ENCODE measurements around the gene SETBP1.
A peak's percentile ranks its signal among the peaks of the same experiment; 100 is the strongest.

Gene SETBP1

GRCh38 chr18:44944461-44944860 is 263.8 kb downstream of the SETBP1 start:
- peaks cover 0 to 3% of the 10 kb centered on the region in 2 donors for H3K9me3 ChIP-seq (replicated peaks in 1 of 2; ENCODE audit: control insufficient read depth in 2 of 2, insufficient read depth in 1 of 2, low read depth in 1 of 2, low read length in 2 of 2)
- H3K23ac ChIP-seq (ENCODE audit: low read depth, low read length, poor library complexity) = no peak overlapping the region
- no peak overlapping the region for H3K27ac ChIP-seq (replicated peaks; ENCODE audit: low read length)
- H4K91ac ChIP-seq (ENCODE audit: low read depth, low read length, poor library complexity) = no peak overlapping the region
- WGBS, 2 donors (ENCODE audit: extremely low coverage in 2 of 2, insufficient read length in 2 of 2, insufficient replicate concordance in 1 of 2) = no CpG with 5 or more reads among the region's 1 CpG
- H3K36me3 ChIP-seq (replicated peaks in 1 of 2; ENCODE audit: control insufficient read depth in 2 of 2, insufficient read depth in 2 of 2, low read length in 2 of 2) = no peaks in the 10 kb centered on the region
- H3K4me1 ChIP-seq (ENCODE audit: control insufficient read depth in 2 of 2, insufficient read depth in 1 of 2, low read depth in 1 of 2, low read length in 2 of 2) = peaks cover 13 to 19% of the 10 kb centered on the region in 2 donors
- no peak overlapping the region for H3K14ac ChIP-seq (ENCODE audit: low read length)
- H4K8ac ChIP-seq (ENCODE audit: low read depth, low read length) = no peak overlapping the region
- no peak overlapping the region for H3K9ac ChIP-seq (ENCODE audit: low read depth, low read length, poor library complexity)
- no peak overlapping the region for H2BK120ac ChIP-seq (ENCODE audit: low read depth, low read length)
- no peak for DNase-seq (ENCODE audit: low spot score)
- no peak overlapping the region for H3K4me2 ChIP-seq (ENCODE audit: insufficient read depth, low read length, poor library complexity, severe bottlenecking)
- H2BK12ac ChIP-seq (ENCODE audit: low read length) = no peak overlapping the region
- no peak overlapping the region for H3K4me3 ChIP-seq (ENCODE audit: low read length in 2 of 2)
- no peak overlapping the region for H3K18ac ChIP-seq (ENCODE audit: low read length)
- no peak overlapping the region for H2AFZ ChIP-seq (ENCODE audit: low read length)
- H3K27me3 ChIP-seq (ENCODE audit: control insufficient read depth in 3 of 3, insufficient read depth in 3 of 3, low read depth in 1 of 3, low read length in 3 of 3) = no peaks in the 10 kb centered on the region
- no peak overlapping the region for H3K4ac ChIP-seq (ENCODE audit: low read length)
- no peak overlapping the region for H2BK15ac ChIP-seq (ENCODE audit: low read length)
- H3K79me1 ChIP-seq (ENCODE audit: low read depth, low read length) = no peaks in the 10 kb centered on the region
- no peak overlapping the region for H2AK5ac ChIP-seq (ENCODE audit: low read depth, low read length)
- H2BK5ac ChIP-seq (ENCODE audit: low read length) = no peak overlapping the region

DNA sequence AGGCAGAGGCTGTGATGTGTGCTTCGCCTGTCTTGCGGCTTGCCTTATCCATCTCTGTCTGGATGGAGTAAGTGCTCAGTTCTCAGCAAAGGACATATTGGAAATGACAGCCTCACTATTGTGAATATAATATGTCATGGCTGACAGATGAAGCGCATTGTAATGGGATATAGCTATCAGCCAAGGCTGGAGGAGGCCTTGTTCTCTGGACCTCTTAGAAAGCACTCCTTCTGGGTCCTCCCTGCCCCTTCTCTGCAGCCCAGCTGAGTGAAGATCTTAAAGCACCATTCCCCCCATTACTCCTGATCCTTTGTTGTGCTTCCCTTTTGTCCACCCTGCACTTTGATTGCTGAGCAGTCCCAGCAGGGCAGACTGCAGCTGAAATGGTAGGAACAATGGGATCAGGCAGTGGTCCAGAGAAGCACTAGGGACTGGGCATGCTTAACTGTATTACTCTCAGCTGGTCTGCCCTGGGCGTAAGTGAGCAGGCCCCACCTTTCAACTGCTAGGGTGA is 265.3 kb downstream of the SETBP1 start:
- H2BK5ac ChIP-seq (ENCODE audit: low read length) = no peak overlapping the region
- peaks cover 0 to 3% of the 10 kb centered on the region in 2 donors for H3K9me3 ChIP-seq (replicated peaks in 1 of 2; ENCODE audit: control insufficient read depth in 2 of 2, insufficient read depth in 1 of 2, low read depth in 1 of 2, low read length in 2 of 2)
- no peak overlapping the region for H3K4me3 ChIP-seq (ENCODE audit: low read length in 2 of 2)
- no peak overlapping the region for H4K91ac ChIP-seq (ENCODE audit: low read depth, low read length, poor library complexity)
- no peak overlapping the region for H2BK15ac ChIP-seq (ENCODE audit: low read length)
- WGBS, 2 donors (ENCODE audit: extremely low coverage in 2 of 2, insufficient read length in 2 of 2, insufficient replicate concordance in 1 of 2) = no CpG with 5 or more reads among the region's 4 CpGs
- H3K4me1 ChIP-seq (ENCODE audit: control insufficient read depth in 2 of 2, insufficient read depth in 1 of 2, low read depth in 1 of 2, low read length in 2 of 2) = peaks cover 17 to 19% of the 10 kb centered on the region in 2 donors
- H3K9ac ChIP-seq (ENCODE audit: low read depth, low read length, poor library complexity) = no peak overlapping the region
- H2AFZ ChIP-seq (ENCODE audit: low read length) = peak overlapping the region; percentile 38
- peak; percentile 62 for DNase-seq (ENCODE audit: low spot score)
- peak overlapping the region; percentile 13 for H3K4me2 ChIP-seq (ENCODE audit: insufficient read depth, low read length, poor library complexity, severe bottlenecking)
- peaks cover 0 to 13% of the 10 kb centered on the region in 2 donors for H3K36me3 ChIP-seq (replicated peaks in 1 of 2; ENCODE audit: control insufficient read depth in 2 of 2, insufficient read depth in 2 of 2, low read length in 2 of 2)
- no peak overlapping the region for H4K8ac ChIP-seq (ENCODE audit: low read depth, low read length)
- no peak overlapping the region for H3K27ac ChIP-seq (replicated peaks; ENCODE audit: low read length)
- H2BK120ac ChIP-seq (ENCODE audit: low read depth, low read length) = no peak overlapping the region
- no peak overlapping the region for H3K4ac ChIP-seq (ENCODE audit: low read length)
- no peak overlapping the region for H2AK5ac ChIP-seq (ENCODE audit: low read depth, low read length)
- no peaks in the 10 kb centered on the region for H3K79me1 ChIP-seq (ENCODE audit: low read depth, low read length)
- H3K23ac ChIP-seq (ENCODE audit: low read depth, low read length, poor library complexity) = no peak overlapping the region
- no peaks in the 10 kb centered on the region for H3K27me3 ChIP-seq (ENCODE audit: control insufficient read depth in 3 of 3, insufficient read depth in 3 of 3, low read depth in 1 of 3, low read length in 3 of 3)
- no peak overlapping the region for H3K18ac ChIP-seq (ENCODE audit: low read length)
- H3K14ac ChIP-seq (ENCODE audit: low read length) = no peak overlapping the region
- no peak overlapping the region for H2BK12ac ChIP-seq (ENCODE audit: low read length)

DNA sequence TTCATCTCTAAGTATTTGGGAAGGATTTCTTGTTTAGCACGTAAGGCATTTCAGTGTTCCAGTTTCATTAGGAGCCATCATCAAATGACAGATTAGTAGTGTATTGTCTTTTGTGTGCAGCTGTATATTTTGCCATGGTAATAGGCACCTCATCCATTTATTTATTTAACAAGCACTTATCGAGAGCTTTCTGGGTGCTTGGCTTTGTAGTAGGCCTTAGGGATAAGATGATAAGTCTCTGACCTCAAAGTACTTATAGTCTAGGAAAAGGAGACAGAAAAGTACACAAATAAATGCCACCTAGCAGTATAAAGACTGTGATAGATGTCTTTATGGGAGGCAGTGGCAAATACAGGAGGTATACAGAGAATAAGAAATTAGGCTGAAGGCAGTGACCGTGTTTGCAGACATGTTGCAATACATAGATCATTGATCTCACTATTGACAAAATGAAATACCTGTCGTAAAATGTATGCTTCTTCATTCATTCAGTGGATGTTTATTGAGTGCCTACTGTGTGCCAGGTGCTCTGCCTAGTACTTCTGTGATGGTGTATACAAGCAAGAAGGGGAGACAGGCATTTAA is 265.9 kb downstream of the SETBP1 start:
- no peak overlapping the region for H3K23ac ChIP-seq (ENCODE audit: low read depth, low read length, poor library complexity)
- no peak overlapping the region for H3K4ac ChIP-seq (ENCODE audit: low read length)
- no peaks in the 10 kb centered on the region for H3K79me1 ChIP-seq (ENCODE audit: low read depth, low read length)
- H4K8ac ChIP-seq (ENCODE audit: low read depth, low read length) = no peak overlapping the region
- H3K18ac ChIP-seq (ENCODE audit: low read length) = no peak overlapping the region
- H3K9me3 ChIP-seq (replicated peaks in 1 of 2; ENCODE audit: control insufficient read depth in 2 of 2, insufficient read depth in 1 of 2, low read depth in 1 of 2, low read length in 2 of 2) = no peaks in the 10 kb centered on the region
- H3K36me3 ChIP-seq (replicated peaks in 1 of 2; ENCODE audit: control insufficient read depth in 2 of 2, insufficient read depth in 2 of 2, low read length in 2 of 2) = peaks cover 0 to 20% of the 10 kb centered on the region in 2 donors
- H3K27me3 ChIP-seq (ENCODE audit: control insufficient read depth in 3 of 3, insufficient read depth in 3 of 3, low read depth in 1 of 3, low read length in 3 of 3) = no peaks in the 10 kb centered on the region
- H3K27ac ChIP-seq (replicated peaks; ENCODE audit: low read length) = no peak overlapping the region
- no peak overlapping the region for H2BK5ac ChIP-seq (ENCODE audit: low read length)
- H2BK12ac ChIP-seq (ENCODE audit: low read length) = no peak overlapping the region
- no peak overlapping the region for H3K4me3 ChIP-seq (ENCODE audit: low read length in 2 of 2)
- H2BK15ac ChIP-seq (ENCODE audit: low read length) = no peak overlapping the region
- peaks cover 17 to 19% of the 10 kb centered on the region in 2 donors for H3K4me1 ChIP-seq (ENCODE audit: control insufficient read depth in 2 of 2, insufficient read depth in 1 of 2, low read depth in 1 of 2, low read length in 2 of 2)
- no peak overlapping the region for H4K91ac ChIP-seq (ENCODE audit: low read depth, low read length, poor library complexity)
- no peak overlapping the region for H2BK120ac ChIP-seq (ENCODE audit: low read depth, low read length)
- DNase-seq (ENCODE audit: low spot score) = no peak
- no peak overlapping the region for H3K14ac ChIP-seq (ENCODE audit: low read length)
- peak overlapping the region; percentile 38 for H2AFZ ChIP-seq (ENCODE audit: low read length)
- no peak overlapping the region for H2AK5ac ChIP-seq (ENCODE audit: low read depth, low read length)
- no peak overlapping the region for H3K9ac ChIP-seq (ENCODE audit: low read depth, low read length, poor library complexity)
- WGBS, 2 donors (ENCODE audit: extremely low coverage in 2 of 2, insufficient read length in 2 of 2, insufficient replicate concordance in 1 of 2) = no CpG with 5 or more reads among the region's 4 CpGs
- no peak overlapping the region for H3K4me2 ChIP-seq (ENCODE audit: insufficient read depth, low read length, poor library complexity, severe bottlenecking)

GRCh38 chr18:44949967-44950366 is 269.3 kb downstream of the SETBP1 start:
- Histone ChIP-seq H2BK120ac (ENCODE audit: low read depth, low read length) (no peak overlapping the region), H3K27ac (replicated peaks; ENCODE audit: low read length) (no peak overlapping the region), H3K9ac (ENCODE audit: low read depth, low read length, poor library complexity) (no peak overlapping the region), H3K14ac (ENCODE audit: low read length) (no peak overlapping the region), H3K9me3 (replicated peaks in 1 of 2; ENCODE audit: control insufficient read depth in 2 of 2, insufficient read depth in 1 of 2, low read depth in 1 of 2, low read length in 2 of 2) (no peaks in the 10 kb centered on the region), H3K23ac (ENCODE audit: low read depth, low read length, poor library complexity) (no peak overlapping the region), H3K4me2 (ENCODE audit: insufficient read depth, low read length, poor library complexity, severe bottlenecking) (no peak overlapping the region), H3K27me3 (ENCODE audit: control insufficient read depth in 3 of 3, insufficient read depth in 3 of 3, low read depth in 1 of 3, low read length in 3 of 3) (no peaks in the 10 kb centered on the region), H2BK5ac (ENCODE audit: low read length) (no peak overlapping the region), H4K8ac (ENCODE audit: low read depth, low read length) (no peak overlapping the region), H3K79me1 (ENCODE audit: low read depth, low read length) (no peaks in the 10 kb centered on the region), H2AFZ (ENCODE audit: low read length) (no peak overlapping the region), H3K4me1 (ENCODE audit: control insufficient read depth in 2 of 2, insufficient read depth in 1 of 2, low read depth in 1 of 2, low read length in 2 of 2) (peaks cover 11 to 16% of the 10 kb centered on the region in 2 donors), H3K4me3 (ENCODE audit: low read length in 2 of 2) (no peak overlapping the region), H4K91ac (ENCODE audit: low read depth, low read length, poor library complexity) (no peak overlapping the region), H2BK12ac (ENCODE audit: low read length) (no peak overlapping the region), H3K18ac (ENCODE audit: low read length) (no peak overlapping the region), H2BK15ac (ENCODE audit: low read length) (no peak overlapping the region), H2AK5ac (ENCODE audit: low read depth, low read length) (no peak overlapping the region), H3K36me3 (replicated peaks in 1 of 2; ENCODE audit: control insufficient read depth in 2 of 2, insufficient read depth in 2 of 2, low read length in 2 of 2) (peaks cover 3 to 45% of the 10 kb centered on the region in 2 donors), H3K4ac (ENCODE audit: low read length) (no peak overlapping the region)
- WGBS, 2 donors (ENCODE audit: extremely low coverage in 2 of 2, insufficient read length in 2 of 2, insufficient replicate concordance in 1 of 2) = no CpG with 5 or more reads among the region's 7 CpGs
- DNase-seq (ENCODE audit: low spot score) = no peak

Data from neuronal stem cell (in vitro differentiated cells).